Prostate gland (tissue), 2 donors: ENCODE data around the gene AOAH.

Experiments
- CTCF ChIP-seq, 4 experiments: fragments of 200-600 bp in 2 of 4; fragments of 450-650 bp in 2 of 4; sonication (generic) in 2 of 4; IDR thresholded peaks; 1 replicate in 3 of 4; 2 replicates in 1 of 4; pipeline ENCODE4 v1.5.1; 2016 to 2019; ENCODE audit warnings: antibody characterized with exemption in 4 of 4, mild to moderate bottlenecking in 2 of 4, moderate library complexity in 2 of 4
- POLR2A ChIP-seq: fragments of 450-650 bp; IDR thresholded peaks from one replicate; pipeline ENCODE4 v1.6.1; 2016; ENCODE audit warnings: antibody characterized with exemption, mild to moderate bottlenecking

- TF ChIP-seq POLR2A (no peak), CTCF (IDR thresholded peaks at IDR 0.05) (no peak)
These were observed 233.9 kb downstream of the AOAH start for GRCh38 chr7:36490419-36490830.
